Left forelimb (tissue), 1 donor: ENCODE data around the gene WDR1.
A peak's percentile ranks its signal among the peaks of the same experiment; 100 is the strongest.
"Not testable (repeated sequence)": the region's sequence is repeated elsewhere in the genome, so short reads cannot be mapped to it uniquely, and the experiment has no call there.

Experiments
- DNase-seq: peaks from one replicate; pipeline ENCODE4 v3.0.0-alpha.2; 2018; ENCODE audit warnings: low spot score

The WDR1 gene

DNA sequence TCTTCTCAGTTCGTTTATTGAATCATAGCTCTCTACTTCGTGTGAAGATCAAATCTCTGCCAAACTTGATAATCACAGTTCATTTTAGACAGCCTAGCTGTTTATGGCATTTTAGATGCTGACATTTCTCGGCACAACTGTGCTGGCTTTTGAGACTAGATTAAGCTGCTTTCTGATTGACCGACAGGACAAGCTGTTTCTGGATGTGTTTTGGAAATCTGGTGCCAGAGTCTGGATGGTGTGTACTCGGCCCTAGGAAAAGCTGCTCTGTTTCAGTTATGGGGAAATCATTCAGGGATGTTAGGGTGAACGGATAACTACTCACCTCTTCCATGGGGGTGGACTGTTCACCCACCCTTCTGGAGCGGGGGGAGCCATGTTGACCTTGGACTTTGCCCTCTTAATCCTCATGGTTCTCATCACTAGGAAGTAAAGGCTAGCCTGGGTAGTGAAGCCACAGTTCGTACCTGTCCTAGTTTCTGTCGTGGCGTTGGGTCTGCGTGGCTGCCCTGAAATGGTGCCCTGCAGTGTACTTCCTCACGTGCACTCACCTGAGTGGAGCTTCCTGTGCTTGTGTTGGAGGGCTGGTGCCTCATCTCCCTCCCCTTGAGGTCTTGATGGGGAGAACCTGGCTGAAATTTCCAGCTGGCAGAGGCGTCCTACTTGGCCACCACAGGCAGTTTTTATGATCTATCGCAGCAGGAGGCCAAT lies 13.7 kb upstream of the WDR1 start:
- no peak for DNase-seq

GRCh38 chr4:10129196-10130177 lies 12.9 kb upstream of the WDR1 start:
- DNase-seq: no peak

DNA sequence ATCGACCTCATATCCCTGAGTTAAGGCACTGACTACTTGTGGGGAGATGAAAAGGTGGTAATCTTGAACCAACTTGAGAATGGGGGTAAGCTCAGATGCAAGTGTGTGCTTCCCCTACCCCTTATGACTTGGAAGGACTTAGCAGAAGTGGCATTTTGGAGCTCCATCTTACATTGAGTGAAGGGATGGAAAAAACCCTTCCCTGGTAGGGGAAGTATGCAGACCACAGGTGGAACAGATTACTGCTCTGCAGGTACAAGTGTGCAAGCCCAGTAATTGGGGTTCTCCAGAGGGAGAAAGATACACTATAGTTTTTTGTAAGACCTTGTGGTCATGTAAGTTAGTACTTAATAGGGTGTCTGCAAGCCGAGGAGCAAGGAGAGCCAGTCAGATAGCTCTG lies 12.2 kb upstream of the WDR1 start:
- DNase-seq: no peak

GRCh38 chr4:10127531-10127930 lies 10.9 kb upstream of the WDR1 start:
- not testable (repeated sequence) for DNase-seq

DNA sequence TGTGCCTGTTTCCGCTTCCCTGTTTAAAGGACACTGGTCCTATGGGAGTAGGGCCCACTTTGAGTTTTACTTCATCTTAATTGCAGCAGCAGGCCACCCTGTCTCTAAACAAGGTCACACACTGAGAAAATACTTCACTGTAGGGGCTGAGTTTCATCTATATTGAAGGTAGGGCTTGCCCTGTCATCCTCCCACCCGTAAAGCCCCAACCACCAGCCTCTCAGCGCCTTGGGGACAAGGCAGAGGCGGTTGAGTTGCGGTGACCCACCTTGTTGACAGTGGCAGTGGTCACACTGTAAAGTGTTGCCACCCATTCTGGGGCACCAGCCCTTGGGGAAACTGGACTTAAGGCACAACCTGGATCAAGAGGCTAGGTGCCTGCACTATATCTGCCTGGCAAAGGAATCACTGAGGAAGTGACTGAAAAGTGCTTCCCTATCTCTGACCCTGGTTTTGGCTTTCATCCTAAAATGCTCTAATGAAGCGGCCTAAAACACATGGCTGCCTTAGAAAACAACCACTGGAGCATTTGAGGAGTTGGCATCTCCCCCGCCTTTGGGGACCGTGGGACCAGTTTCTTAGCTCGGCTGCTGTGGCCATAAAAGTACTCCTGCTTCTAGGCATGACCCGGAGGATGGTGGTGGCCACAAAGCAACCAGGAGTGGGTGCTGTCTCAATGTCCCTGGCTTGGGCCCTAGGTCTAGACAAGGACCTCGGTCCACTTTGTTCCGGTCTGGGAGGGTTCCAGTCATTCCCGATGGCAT lies 7.8 kb upstream of the WDR1 start:
- DNase-seq: no peak

DNA sequence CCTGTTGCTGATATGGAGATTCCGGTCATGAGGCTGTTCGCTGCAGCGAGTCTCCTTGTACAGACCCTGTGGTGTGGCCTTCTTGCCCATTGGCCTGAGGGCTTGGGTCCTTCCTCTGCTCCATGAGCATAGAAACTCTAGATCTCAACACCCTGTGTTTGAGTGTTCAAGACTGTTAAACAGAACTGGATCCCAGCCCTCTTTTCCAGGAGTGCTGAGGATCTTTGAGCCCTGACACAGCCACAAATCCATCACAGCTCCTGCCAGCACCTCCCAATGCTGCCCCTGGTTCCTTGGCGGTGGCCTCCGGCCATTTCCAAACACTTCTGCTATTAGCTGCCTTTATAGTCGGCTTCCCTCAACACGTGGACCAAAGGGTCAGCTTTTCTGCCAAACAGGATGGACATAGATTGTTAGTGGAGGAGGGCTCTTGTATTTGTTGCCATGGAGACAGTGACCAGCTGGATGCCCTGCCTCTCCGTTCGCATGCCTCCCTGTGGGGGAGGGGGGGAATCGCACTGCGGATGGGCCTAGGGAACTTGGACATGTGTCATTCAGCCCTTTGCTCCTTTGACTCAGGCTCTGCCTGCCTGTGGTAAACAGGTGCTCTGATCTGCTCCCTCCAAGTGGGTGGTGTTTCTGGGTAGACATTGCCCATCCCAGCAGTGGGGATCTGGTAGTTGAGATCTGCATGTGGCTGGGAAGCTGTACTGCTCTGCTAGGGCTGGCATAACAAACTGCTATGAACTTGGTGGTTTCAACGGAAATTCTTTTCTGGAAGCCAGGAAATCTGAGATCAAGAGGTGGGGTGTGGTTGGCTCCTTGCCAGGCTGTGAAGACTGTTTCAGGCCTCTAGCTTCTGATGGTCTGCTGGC lies 6.9 kb upstream of the WDR1 start:
- DNase-seq: no peak

DNA sequence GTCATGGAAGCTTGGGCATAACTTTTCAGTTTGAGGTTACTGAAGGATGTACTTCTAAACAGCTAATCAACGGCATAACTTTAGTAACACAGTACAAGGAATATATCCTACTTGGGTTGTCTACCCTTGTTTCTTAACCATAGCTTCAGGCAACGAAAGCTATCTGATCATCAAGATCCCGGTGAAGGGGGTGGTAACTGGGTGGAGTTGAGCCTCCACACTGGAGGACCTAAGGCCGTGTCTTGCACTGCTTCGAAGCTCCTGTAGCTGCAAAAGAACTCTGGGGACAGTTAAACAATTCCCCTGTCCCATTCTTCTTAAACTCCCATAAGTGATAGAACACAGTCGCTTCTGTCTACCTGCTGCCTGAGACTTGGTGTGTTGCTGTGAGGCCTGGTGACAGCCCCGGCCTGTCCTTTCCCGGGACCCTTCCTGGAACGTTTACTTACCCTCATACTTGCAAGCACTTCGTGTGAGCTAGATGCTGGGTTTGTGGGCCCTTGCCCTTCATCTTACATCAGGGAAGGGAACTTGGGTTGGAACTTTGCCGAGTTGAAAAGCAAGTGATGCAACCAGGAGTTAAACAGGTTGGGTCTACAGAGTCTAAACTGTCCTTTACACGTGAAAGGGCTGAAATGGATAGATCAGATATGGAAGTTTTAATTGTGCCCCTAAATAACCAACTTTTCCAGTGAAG lies 5.8 kb upstream of the WDR1 start:
- no peak for DNase-seq

DNA sequence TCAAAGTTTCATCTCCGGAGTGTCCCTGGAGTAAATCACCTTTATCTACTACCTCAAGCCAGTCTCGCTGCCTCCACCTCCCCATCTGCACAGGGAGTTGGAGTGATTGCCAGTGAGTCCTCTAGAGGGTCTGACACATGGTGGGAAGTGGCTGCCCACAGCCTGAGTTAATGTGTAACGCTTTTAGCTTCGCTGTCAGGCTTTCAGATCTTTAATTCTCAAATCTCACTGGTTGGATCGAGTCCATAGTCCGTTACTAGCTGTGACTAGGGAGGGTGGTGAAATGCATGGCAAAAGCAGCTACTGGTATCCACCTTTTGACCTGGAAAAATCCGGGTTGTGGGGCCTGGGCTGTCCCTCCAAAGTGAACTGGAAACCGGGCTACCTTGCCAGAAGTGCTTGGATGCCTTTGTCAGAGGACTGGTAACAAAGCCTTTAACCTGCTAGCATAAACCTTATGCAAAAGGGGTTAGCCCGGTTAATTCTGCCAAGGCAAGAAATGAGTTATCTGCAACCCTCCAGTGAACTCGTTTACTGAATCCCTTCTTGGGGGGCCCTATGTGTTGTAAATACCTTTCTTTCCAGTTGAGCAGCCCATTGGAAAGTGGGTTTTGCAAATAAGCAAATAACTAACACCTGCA lies 5.1 kb upstream of the WDR1 start:
- DNase-seq: no peak

DNA sequence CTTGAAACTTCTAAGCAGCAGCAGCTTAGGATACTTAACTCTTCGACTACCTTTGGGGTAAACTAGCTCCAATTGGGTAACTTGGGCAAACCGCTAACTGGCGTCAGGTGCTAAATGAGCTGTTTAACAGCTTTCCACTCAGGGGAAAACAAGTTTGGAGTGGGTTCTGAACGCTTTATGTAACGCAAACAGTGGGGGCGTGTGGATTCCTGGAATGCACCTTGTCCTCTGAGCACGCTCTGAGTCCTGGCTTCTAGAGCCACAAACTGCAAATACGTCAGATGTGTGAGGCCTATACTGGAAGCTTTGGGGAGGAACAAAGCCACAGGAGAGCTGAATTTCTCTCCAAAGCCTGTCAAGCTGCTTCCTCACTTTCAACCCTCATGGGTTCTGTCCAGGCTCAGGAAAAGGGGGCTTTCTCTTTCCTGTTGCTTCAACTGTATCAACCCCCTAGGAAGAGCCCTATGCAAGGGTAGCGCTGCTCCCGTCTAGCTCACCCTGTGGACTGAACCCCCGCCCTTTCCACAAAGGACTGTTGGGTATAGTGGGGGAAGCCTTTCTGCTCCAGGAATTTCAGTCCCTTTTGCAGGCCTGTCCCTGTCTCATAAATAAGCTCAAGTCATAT lies 4.5 kb upstream of the WDR1 start:
- no peak for DNase-seq

- no peak for DNase-seq
Measured at GRCh38 chr4:10119773-10120172, 3.2 kb upstream of the WDR1 start.

DNA sequence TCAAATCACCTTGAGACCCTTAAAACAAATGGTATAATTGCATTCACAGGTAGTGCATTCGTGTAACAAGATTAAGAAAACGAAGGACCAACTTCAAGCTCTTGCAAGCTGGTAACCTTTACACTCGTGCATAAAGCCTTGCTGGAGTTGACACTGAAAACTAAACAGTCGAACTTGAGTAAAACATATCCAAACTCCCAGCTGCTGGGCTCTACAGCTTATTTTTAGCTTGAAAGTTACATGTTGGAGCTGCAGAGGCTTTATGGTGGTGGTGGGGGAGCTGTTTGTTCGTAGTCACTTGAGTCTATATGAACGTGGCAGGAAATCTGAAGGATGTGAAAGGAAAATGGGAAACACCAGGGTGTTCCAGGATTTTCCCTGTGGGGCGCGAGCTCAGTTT lies 2.7 kb upstream of the WDR1 start:
- no peak for DNase-seq

- DNase-seq: no peak
Measured at GRCh38 chr4:10118048-10119004, 1.7 kb upstream of the WDR1 start.

DNA sequence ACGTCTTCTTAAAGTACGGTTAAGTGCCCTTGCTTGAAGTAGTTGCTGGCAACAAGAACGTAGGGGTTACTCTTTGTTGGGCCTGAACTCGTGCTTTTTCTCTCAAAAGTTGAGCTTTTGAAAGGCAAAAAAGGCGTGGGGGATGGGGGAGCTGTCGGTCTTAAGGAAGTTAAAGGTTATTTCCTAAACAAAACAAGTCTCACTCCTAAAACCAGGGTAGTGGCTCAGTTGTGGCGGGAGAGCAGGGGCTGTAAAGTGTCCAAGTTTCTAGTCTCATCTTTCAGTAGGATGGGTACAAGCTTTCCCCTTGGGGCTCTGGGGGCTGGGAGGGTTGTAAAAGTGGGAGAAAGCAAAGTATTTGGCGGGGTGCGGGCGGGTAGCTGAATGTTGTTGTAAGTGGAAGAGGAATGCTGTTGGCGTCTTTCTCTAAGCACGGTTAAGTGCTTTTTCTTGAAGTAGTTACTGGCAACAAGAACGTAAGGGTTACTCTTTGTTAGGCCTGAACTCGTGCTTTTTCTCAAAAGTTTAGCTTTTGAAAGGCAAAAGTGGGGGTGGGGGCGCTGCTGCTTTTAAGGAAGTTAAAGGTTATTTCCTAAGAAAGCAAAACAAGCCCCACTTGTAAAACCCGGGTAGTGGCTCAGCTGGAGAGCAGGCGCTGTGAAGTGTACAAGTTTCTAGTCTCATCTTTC lies 904 bp upstream of the WDR1 start:
- peak; percentile 74 for DNase-seq

DNA sequence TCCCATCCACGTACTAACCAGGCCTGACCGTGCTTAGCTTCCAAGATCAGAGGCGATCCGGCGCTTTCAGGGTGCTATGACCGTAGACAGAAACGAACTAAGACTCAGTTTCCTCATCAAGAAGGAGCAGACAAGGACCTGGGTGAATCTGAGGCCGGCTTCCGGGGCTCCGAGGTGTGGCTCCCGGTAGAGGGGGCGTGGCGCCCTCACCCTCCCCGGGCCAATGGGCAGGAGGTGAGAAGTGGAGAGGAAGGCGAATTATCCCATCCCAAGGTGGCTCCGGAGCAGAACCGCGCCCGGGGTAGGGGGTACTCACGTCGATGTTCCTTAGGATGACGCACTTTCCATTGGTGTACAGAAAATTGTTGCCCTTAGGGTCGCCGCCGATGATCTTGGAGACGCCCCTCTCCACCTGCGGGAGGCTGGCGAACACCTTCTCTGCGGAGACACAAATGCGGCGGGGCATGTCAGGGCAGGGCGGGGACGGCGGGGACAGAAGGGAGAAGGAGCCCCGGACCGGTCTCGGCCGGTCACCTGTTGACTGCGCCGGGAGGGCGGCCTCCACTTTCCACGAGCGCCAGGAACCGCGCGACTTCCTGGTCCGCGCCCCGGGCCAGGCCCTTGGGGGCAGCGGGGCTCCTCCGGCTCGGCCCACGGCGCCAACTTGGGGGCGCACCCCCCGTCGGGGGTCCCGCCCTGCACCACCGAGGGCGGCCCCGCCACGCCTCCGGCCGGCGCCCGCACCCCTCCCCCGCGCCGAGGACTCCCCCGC lies 616 bp downstream of the WDR1 start:
- no peak for DNase-seq

GRCh38 chr4:10115271-10115796 lies 1.3 kb downstream of the WDR1 start:
- DNase-seq: no peak

GRCh38 chr4:10114607-10115006 lies 2.0 kb downstream of the WDR1 start:
- DNase-seq: no peak

DNA sequence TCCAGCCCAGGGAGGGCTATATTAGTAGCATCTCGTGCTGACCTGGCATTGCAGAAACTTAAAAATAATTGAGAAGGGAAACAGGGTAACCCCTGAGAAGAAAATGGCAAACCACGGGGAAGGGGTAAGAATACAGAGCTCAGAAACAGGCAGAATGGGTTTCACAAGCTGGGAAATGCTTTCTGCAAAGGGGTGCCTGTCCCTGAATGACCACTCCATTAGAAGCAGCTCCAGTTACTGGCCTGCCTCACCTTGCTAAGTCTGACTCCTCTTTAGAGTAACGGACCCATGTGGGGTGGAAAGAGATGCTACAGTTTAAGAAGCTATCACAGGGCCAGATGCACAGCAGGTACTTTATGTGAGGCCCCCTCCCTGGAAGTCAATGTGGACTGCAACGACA lies 2.5 kb downstream of the WDR1 start:
- no peak for DNase-seq
